ENCODE data around the gene PLEKHG4B. TPM values are rescaled to one million over a fixed set of nuclear protein-coding genes. Genes with fewer than 3 reads are reported as not detected.
"Not testable (repeated sequence)": the region's sequence is repeated elsewhere in the genome, so short reads cannot be mapped to it uniquely, and the experiment has no call there.

Gene PLEKHG4B
- polyA plus RNA-seq, 4 donors, result 9.1 to 21.6 (median 13.4) TPM

GRCh38 chr5:90590-91547 lies 1.1 kb upstream of the PLEKHG4B start:
- no peak for DNase-seq (ENCODE audit: low read depth in 4 of 4, low spot score in 2 of 4)

GRCh38 chr5:92401-93220 lies 643 bp downstream of the PLEKHG4B start:
- no peak for DNase-seq (ENCODE audit: low read depth in 4 of 4, low spot score in 2 of 4)

- no peak for DNase-seq (ENCODE audit: low read depth in 4 of 4, low spot score in 2 of 4)
These were observed 1.4 kb downstream of the PLEKHG4B start for GRCh38 chr5:93221-93980.

- DNase-seq (ENCODE audit: low read depth in 4 of 4, low spot score in 2 of 4), result no peak
These were observed 2.3 kb downstream of the PLEKHG4B start for GRCh38 chr5:94113-94892.

GRCh38 chr5:95241-95980 lies 3.4 kb downstream of the PLEKHG4B start:
- DNase-seq (ENCODE audit: low read depth in 4 of 4, low spot score in 2 of 4), result no peak

GRCh38 chr5:96976-97660 lies 5.2 kb downstream of the PLEKHG4B start:
- no peak for DNase-seq (ENCODE audit: low read depth in 4 of 4, low spot score in 2 of 4)

- DNase-seq (ENCODE audit: low read depth in 4 of 4, low spot score in 2 of 4), result no peak
These were observed 7.8 kb downstream of the PLEKHG4B start for GRCh38 chr5:99815-100214.

GRCh38 chr5:102411-103043 lies 10.6 kb downstream of the PLEKHG4B start:
- DNase-seq (ENCODE audit: low read depth in 4 of 4, low spot score in 2 of 4), result no peak

GRCh38 chr5:104106-104505 lies 12.1 kb downstream of the PLEKHG4B start:
- DNase-seq (ENCODE audit: low read depth in 4 of 4, low spot score in 2 of 4), result not testable (repeated sequence)

GRCh38 chr5:104778-105296 lies 12.9 kb downstream of the PLEKHG4B start:
- DNase-seq (ENCODE audit: low read depth in 4 of 4, low spot score in 2 of 4), result no peak

- no peak for DNase-seq (ENCODE audit: low read depth in 4 of 4, low spot score in 2 of 4)
These were observed 13.6 kb downstream of the PLEKHG4B start for GRCh38 chr5:105504-106070.

- no peak for DNase-seq (ENCODE audit: low read depth in 4 of 4, low spot score in 2 of 4)
These were observed 14.6 kb downstream of the PLEKHG4B start for GRCh38 chr5:106587-106986.

GRCh38 chr5:107526-107925 lies 15.6 kb downstream of the PLEKHG4B start:
- no peak for DNase-seq (ENCODE audit: low read depth in 4 of 4, low spot score in 2 of 4)

GRCh38 chr5:109826-110225 lies 17.9 kb downstream of the PLEKHG4B start:
- no peak for DNase-seq (ENCODE audit: low read depth in 4 of 4, low spot score in 2 of 4)

- no peak for DNase-seq (ENCODE audit: low read depth in 4 of 4, low spot score in 2 of 4)
These were observed 18.4 kb downstream of the PLEKHG4B start for GRCh38 chr5:110270-110888.

- no peak for DNase-seq (ENCODE audit: low read depth in 4 of 4, low spot score in 2 of 4)
These were observed 19.2 kb downstream of the PLEKHG4B start for GRCh38 chr5:111171-111570.

- DNase-seq (ENCODE audit: low read depth in 4 of 4, low spot score in 2 of 4), result no peak
These were observed 27.6 kb downstream of the PLEKHG4B start for GRCh38 chr5:119486-120097.

Measured in left renal cortex interstitium (tissue), 4 donors.